Measurements from ENCODE around the gene OPN1LW.

- no peak for TF ChIP-seq ZNF384 (IDR thresholded peaks at IDR 0.05)
- no peak for TF ChIP-seq PKNOX1 (IDR thresholded peaks at IDR 0.05)
- no peak for TF ChIP-seq FOXM1 (IDR thresholded peaks at IDR 0.05; ENCODE audit: borderline replicate concordance)
- TF ChIP-seq LEF1 (IDR thresholded peaks at IDR 0.05; ENCODE audit: borderline replicate concordance), result no peak
- no peak for TF ChIP-seq FOXA1 (IDR thresholded peaks at IDR 0.05)
- no peak for TF ChIP-seq ELF4 (IDR thresholded peaks at IDR 0.05)
- TF ChIP-seq FOXK2 (IDR thresholded peaks at IDR 0.05), result no peak
- TF ChIP-seq SUZ12 (IDR thresholded peaks at IDR 0.05), result no peak
- TF ChIP-seq BHLHE40 (IDR thresholded peaks at IDR 0.05; ENCODE audit: borderline replicate concordance), result no peak
- no peak for TF ChIP-seq NFRKB (IDR thresholded peaks at IDR 0.05)
These were observed 17.9 kb upstream of the OPN1LW start for GRCh38 chrX:154126101-154126500.
